Progenitor cell of endocrine pancreas (in vitro differentiated cells): Measurements from ENCODE around the gene PPP2R2B. TPM values are rescaled to one million over a fixed set of nuclear protein-coding genes. Genes with fewer than 3 reads are reported as not detected.

ENCODE experiments used
- DNase-seq: peaks from one replicate; pipeline ENCODE4 v3.0.0; 2021; ENCODE audit warnings: low spot score; ENCODE audit not compliant: unreplicated experiment
- H3K27ac Mint-ChIP-seq: 2 replicates; pipeline ENCODE4 v1.8.0; 2021; ENCODE audit warnings: mild to moderate bottlenecking, moderate library complexity, mixed read lengths
- H3K27me3 Mint-ChIP-seq: 2 replicates; pipeline ENCODE4 v1.8.0; 2021; ENCODE audit warnings: mixed read lengths
- H3K36me3 Mint-ChIP-seq: 2 replicates; pipeline ENCODE4 v1.8.0; 2022; ENCODE audit warnings: mixed read lengths; ENCODE audit not compliant: insufficient read depth
- H3K4me1 Mint-ChIP-seq: 2 replicates; pipeline ENCODE4 v1.8.0; 2021; ENCODE audit warnings: low read depth, mixed read lengths
- H3K4me3 Mint-ChIP-seq: 2 replicates; pipeline ENCODE4 v1.8.0; 2021; ENCODE audit warnings: low read depth, mild to moderate bottlenecking, moderate library complexity, mixed read lengths
- H3K9me3 Mint-ChIP-seq: 2 replicates; pipeline ENCODE4 v1.8.0; 2021; ENCODE audit warnings: low read depth, mixed read lengths
- CTCF ChIP-seq: fragments of 200-600 bp; sonication (generic); IDR thresholded peaks from one replicate; pipeline ENCODE4 v1.5.0; 2021; ENCODE audit warnings: antibody characterized with exemption, mild to moderate bottlenecking; ENCODE audit not compliant: unreplicated experiment
- total RNA-seq: library from RNA; stranded (reverse); gene quantifications from 2 replicates; pipeline ENCODE4 v1.2.1, GENCODE V29; 2021

Gene PPP2R2B
- total RNA-seq, 1 donor from 2014 or later, result 1.8 TPM

- no peak overlapping the region for H3K4me3 Mint-ChIP-seq
- no peak for DNase-seq
- TF ChIP-seq CTCF, result no peak
- peaks cover 17% of the 10 kb centered on the region for H3K27me3 Mint-ChIP-seq
- H3K4me1 Mint-ChIP-seq, result peaks cover 11% of the 10 kb centered on the region
- no peaks in the 10 kb centered on the region for H3K9me3 Mint-ChIP-seq
- H3K36me3 Mint-ChIP-seq, result no peaks in the 10 kb centered on the region
- H3K27ac Mint-ChIP-seq, result no peak overlapping the region
These were observed 178.7 kb downstream of the PPP2R2B start for GRCh38 chr5:146699664-146700418.

- H3K4me1 Mint-ChIP-seq, result peaks cover 11% of the 10 kb centered on the region
- H3K4me3 Mint-ChIP-seq, result no peak overlapping the region
- peaks cover 17% of the 10 kb centered on the region for H3K27me3 Mint-ChIP-seq
- DNase-seq, result no peak
- no peaks in the 10 kb centered on the region for H3K9me3 Mint-ChIP-seq
- H3K36me3 Mint-ChIP-seq, result no peaks in the 10 kb centered on the region
- no peak for TF ChIP-seq CTCF
- no peak overlapping the region for H3K27ac Mint-ChIP-seq
These were observed 179.4 kb downstream of the PPP2R2B start for GRCh38 chr5:146699138-146699537.

GRCh38 chr5:146698651-146699050 lies 179.9 kb downstream of the PPP2R2B start:
- TF ChIP-seq CTCF, result no peak
- Mint-ChIP-seq H3K27ac (no peak overlapping the region), H3K4me1 (peaks cover 6% of the 10 kb centered on the region), H3K4me3 (no peak overlapping the region), H3K36me3 (no peaks in the 10 kb centered on the region), H3K27me3 (peaks cover 20% of the 10 kb centered on the region), H3K9me3 (no peaks in the 10 kb centered on the region)
- DNase-seq, result no peak

DNA sequence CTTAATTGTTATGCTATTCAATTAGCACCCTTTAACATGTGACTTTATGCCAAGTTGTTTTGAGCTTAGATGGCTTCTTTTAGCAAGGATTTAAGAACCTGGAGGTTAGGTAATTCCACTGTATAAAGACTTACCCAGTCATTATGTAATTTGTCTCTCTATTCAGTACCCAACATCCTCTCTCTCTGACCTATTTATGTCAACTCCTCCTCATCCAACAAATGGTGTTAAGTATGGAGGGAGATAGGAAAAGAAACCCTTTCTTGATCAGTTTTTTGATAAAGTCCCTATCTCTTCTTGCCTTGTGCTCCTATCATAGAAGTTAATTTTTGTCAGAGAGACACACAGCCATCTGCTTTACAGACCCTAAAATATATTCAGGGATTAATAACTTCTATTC lies 181.3 kb downstream of the PPP2R2B start:
- H3K27me3 Mint-ChIP-seq, result peaks cover 23% of the 10 kb centered on the region
- H3K27ac Mint-ChIP-seq, result no peak overlapping the region
- no peak for TF ChIP-seq CTCF
- no peaks in the 10 kb centered on the region for H3K36me3 Mint-ChIP-seq
- no peaks in the 10 kb centered on the region for H3K9me3 Mint-ChIP-seq
- H3K4me3 Mint-ChIP-seq, result no peak overlapping the region
- H3K4me1 Mint-ChIP-seq, result peaks cover 6% of the 10 kb centered on the region
- DNase-seq, result no peak

DNA sequence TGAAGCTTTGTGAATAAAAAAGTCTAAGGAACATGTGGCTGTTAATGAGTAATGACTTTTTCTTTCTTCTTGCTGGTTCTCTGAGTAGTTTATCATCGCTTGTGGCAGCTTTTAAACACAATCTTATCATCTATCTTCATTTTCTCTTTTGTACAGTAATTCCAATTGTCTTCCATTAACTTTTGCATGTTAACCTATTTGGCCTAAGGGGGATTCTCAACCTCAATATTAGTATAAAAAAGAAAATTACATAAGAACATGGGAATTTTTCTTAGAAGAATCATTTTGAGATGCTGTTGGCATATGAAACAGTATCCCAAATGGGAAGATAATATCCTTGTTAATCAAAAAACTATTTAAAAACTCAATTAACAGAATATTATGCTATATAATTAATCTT lies 182.9 kb downstream of the PPP2R2B start:
- H3K27ac Mint-ChIP-seq, result no peak overlapping the region
- no peak for DNase-seq
- H3K9me3 Mint-ChIP-seq, result no peaks in the 10 kb centered on the region
- H3K4me1 Mint-ChIP-seq, result peaks cover 5% of the 10 kb centered on the region
- no peaks in the 10 kb centered on the region for H3K36me3 Mint-ChIP-seq
- H3K27me3 Mint-ChIP-seq, result peaks cover 21% of the 10 kb centered on the region
- no peak for TF ChIP-seq CTCF
- H3K4me3 Mint-ChIP-seq, result no peak overlapping the region
